ENCODE results near the gene KRT5.

KRT5 gene

DNA sequence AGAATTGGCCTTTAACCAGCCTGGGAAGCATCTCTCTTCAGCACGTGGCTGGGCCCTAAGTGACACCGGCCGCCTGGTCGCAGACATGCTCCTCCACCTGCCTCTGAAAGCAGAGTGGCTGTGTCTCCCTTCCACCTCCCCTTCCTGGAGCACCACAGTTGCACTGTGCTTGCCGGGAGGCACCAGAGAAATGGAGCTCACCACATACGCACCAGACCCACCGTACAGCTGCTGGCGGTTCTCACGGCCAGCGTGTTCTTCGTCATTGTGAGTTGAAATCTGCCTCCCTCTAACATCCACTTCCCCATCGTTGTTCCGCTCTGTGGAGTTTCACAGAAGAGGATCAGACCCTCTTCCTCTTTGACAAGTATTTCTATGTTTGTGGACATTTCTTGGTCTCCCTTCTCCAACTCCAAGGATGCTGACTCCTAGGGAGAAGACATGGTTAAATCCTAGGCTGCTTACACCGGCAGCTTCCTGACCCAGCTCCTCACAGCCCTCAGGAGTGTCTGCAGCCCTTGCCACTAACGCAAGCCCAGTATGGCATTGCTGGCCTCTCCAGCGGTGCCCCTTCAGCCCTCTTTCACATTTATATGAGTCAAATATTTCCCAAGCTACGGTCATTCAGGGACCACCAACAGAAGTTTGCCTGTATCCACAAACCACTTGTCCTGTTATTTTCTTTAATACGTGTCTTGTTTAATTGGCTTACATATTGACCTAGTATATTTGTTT is 11.5 kb upstream of the KRT5 start:
- no peak for DNase-seq (ENCODE audit: low read depth)
- no peak overlapping the region for H3K4me3 ChIP-seq (ENCODE audit: low read depth, low read length)
- TF ChIP-seq, protein P1, sequence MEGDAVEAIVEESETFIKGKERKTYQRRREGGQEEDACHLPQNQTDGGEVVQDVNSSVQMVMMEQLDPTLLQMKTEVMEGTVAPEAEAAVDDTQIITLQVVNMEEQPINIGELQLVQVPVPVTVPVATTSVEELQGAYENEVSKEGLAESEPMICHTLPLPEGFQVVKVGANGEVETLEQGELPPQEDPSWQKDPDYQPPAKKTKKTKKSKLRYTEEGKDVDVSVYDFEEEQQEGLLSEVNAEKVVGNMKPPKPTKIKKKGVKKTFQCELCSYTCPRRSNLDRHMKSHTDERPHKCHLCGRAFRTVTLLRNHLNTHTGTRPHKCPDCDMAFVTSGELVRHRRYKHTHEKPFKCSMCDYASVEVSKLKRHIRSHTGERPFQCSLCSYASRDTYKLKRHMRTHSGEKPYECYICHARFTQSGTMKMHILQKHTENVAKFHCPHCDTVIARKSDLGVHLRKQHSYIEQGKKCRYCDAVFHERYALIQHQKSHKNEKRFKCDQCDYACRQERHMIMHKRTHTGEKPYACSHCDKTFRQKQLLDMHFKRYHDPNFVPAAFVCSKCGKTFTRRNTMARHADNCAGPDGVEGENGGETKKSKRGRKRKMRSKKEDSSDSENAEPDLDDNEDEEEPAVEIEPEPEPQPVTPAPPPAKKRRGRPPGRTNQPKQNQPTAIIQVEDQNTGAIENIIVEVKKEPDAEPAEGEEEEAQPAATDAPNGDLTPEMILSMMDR (IDR thresholded peaks at IDR 0.05; ENCODE audit: control insufficient read depth, extremely low read depth, insufficient read depth): no peak

DNA sequence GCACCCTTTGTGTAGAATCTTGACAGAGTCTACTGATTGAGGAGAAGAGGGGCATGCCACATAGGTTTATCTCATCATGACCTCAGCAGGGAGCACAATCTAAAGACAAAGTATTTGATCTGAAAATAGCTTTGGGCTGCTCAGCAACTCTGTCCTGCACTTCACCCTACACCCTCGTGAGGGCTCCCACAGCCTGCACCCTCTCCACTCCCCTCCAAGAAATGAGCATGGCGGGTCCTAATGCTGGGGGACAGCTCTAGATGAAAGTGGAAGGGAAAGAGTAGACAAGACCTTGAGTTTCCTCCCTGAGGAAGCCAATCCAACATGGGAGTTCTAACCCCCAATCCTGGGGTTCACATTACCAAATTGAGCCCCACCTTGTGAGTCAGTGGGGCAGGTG is 10.7 kb upstream of the KRT5 start:
- no peak overlapping the region for H3K4me3 ChIP-seq (ENCODE audit: low read depth, low read length)
- no peak for DNase-seq (ENCODE audit: low read depth)
- TF ChIP-seq, protein P1 (IDR thresholded peaks at IDR 0.05; ENCODE audit: control insufficient read depth, extremely low read depth, insufficient read depth): no peak

GRCh38 chr12:52530366-52530765 is 10.2 kb upstream of the KRT5 start:
- H3K4me3 ChIP-seq (ENCODE audit: low read depth, low read length): no peak overlapping the region
- no peak for DNase-seq (ENCODE audit: low read depth)
- TF ChIP-seq, protein P1 (IDR thresholded peaks at IDR 0.05; ENCODE audit: control insufficient read depth, extremely low read depth, insufficient read depth): no peak

DNA sequence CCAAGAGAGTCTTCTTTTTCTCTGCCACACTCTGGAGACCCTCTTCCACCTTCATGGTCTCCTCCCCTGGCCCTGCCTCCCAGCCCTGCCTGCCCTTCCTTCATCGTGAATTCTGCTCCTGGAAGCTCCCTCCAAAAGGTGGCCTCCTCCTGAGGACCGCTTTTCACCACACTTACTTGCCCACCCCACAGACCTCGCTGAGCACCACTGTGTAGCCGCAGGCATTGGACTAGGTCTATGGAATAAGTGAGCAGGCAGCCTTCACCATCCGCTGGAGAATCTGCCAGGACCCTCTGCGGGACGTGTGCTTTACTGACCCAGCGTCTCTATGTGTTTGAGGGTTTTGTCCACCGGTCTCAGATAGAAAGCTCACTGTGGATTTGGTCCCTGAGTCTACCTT is 9.7 kb upstream of the KRT5 start:
- no peak overlapping the region for H3K4me3 ChIP-seq (ENCODE audit: low read depth, low read length)
- TF ChIP-seq, protein P1 (IDR thresholded peaks at IDR 0.05; ENCODE audit: control insufficient read depth, extremely low read depth, insufficient read depth): no peak
- no peak for DNase-seq (ENCODE audit: low read depth)

- no peak for DNase-seq (ENCODE audit: low read depth)
- TF ChIP-seq, protein P1 (IDR thresholded peaks at IDR 0.05; ENCODE audit: control insufficient read depth, extremely low read depth, insufficient read depth): no peak
- H3K4me3 ChIP-seq (ENCODE audit: low read depth, low read length): no peak overlapping the region
These were observed 9.2 kb upstream of the KRT5 start for GRCh38 chr12:52529417-52529816.

- no peak for DNase-seq (ENCODE audit: low read depth)
- TF ChIP-seq, protein P1 (IDR thresholded peaks at IDR 0.05; ENCODE audit: control insufficient read depth, extremely low read depth, insufficient read depth): no peak
- no peak overlapping the region for H3K4me3 ChIP-seq (ENCODE audit: low read depth, low read length)
These were observed 8.5 kb upstream of the KRT5 start for GRCh38 chr12:52528641-52529143.
